Stimulated activated CD8-positive, alpha-beta memory T cell treated with anti-CD3 and anti-CD28 coated beads, Interleukin-4, amount 100 ng/mL, for 4 hours (primary cell): ENCODE data around the gene MRPL43.

Source experiments
- DNase-seq, 2 donors: peaks; one replicate each; pipeline ENCODE4 v3.0.0-alpha.2; 2020; ENCODE audit warnings: low read depth in 2 of 2, low spot score in 1 of 2

The MRPL43 gene

DNA sequence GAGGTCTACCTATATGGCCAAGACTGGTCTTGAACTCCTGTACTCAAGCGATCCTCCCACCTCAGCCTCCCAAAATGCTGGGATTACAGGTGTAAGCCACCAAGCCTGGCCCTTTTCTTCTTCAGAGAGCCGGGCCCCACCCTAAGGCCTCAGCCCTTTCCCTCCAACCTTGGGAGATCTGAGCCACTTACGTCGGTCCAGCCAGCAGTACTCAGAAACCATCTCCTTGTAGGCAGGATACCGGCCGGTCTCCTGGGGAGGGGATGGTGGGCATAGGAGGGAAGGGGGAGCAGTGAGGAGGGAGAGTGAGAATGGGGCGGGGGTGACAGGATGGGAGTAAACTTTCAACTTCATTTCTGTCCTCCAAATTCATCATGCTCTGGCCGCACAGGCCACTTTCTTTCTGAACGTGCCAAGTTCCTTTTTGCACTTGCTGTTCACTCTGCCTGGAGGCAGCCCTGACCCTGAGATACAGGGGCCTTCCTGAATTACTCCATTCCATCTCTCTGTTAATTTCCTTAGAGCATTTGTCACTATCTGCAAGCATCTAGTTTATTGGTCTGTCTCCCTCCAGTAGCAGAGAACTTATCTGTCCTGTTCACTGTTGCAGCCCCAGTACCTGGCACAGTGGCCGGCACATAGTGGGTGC, 33.3 kb upstream of the MRPL43 start:
- no peak for DNase-seq

DNA sequence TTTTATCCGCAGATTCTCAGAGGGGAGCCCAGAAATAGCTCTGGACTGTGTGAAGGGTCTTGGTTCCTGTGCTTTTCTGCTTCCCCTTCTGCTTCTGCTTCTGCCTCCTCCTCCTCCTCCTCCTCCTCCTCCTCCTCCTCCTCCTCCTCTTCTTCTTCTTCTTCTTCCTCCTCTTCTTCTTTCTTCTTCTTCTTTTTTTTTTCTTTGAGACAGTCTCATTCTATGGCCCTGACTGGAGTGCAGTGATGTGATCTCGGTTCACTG, 32.1 kb upstream of the MRPL43 start:
- no peak for DNase-seq

DNA sequence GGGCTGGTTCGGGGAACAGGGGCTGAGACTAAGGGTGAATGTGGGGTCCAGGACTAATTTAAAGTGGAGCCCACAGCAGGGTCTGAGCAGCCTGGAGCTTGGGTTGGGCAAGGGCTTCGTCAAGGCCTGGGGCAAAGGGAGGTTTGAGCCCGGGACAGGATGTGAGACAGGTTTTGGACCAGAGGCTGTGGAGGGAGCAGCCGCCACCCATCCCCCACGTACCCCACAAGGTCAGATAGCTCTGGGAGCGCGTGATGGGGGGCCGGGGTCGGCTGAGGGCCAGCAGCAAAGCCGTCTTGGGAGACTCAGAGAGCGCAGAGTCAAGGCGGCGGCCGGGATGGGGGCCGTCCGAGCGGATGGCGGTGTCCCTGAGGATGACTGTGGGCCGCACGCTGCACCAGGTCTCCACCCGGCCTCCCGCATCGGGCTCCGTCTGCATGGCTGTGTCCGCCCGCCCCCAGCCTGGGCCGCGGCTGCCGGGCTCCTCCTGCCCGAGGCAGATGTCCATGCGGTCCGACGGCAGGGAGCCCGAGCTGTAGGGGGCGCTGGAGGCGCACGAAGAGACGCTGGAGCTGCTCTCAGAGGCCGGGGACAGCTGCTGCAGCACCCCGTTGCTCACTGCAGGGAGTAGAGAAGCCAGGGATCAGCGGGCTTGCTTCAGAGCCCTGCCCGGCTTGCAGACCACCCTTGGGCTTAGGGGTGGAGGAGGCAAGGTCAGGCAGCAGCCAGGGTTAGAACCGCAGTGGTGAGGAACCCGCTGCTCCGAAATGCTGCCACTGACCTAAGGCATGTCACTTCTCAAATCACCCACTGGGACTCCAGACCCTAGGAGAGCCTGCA, 31.5 kb upstream of the MRPL43 start:
- DNase-seq = peak in 1 of 2 donors; percentile 44

DNA sequence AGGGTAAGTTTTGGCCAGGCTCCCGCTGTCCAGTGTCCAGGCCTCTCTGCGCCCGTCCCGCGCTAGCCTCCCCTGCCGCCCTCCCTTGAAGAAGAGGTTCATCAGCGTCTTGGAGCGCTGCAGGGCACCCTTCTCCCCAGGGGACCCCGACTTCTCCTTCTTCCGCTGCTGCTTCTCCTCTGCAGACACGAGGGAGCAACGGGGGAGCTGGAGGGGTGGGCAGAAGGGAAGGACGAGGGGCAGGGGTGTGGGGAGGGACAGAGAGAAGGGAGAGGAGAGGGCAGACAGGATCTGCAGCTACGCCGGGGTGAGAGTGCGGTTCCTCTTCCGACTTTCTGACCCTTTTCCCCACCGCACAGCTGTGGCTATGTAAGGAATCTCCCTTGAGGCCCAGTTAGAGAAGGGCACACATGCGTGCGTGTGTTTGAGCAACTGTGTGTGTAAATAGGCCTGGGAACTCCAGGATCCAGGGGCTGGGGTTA, 30.9 kb upstream of the MRPL43 start:
- no peak for DNase-seq

DNA sequence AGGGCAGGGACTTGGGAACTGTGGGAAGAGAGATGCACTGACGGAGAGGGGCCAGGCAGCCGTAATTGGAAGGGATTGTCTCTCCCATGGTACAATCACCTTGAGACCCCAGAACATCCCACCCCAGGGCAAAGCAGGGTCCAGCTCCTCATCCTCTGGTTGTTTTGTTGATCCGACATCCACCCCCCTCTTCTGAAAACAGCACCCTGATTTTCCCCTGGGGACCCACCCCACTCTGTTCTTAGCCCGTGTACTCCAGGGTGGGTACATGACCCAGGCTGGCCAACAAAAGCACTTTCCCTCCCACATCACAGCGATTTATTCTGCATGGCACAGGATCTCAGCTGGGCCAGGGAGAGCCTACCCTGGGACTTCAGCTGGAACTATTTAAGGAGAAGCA, 29.5 kb upstream of the MRPL43 start:
- DNase-seq = no peak

DNA sequence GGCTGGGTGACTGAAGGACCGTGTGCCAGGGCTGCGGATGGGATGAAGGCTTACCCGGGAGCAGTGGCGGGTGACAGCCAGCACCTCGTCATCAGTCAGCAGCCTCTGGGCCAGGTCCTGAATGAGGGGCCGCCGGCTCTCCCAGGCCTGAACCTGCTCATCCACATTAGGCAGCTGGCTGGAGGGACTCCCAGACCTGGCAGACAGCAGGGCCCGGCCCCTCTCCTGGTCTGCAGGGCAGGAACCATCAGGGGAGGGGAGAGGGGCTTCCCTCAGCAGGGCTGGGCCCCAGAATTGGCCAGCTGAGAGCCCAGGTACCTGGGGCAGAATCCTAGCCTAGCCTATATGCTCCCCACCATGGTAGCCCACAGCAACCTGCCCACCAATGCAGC, 28.3 kb upstream of the MRPL43 start:
- DNase-seq = no peak

DNA sequence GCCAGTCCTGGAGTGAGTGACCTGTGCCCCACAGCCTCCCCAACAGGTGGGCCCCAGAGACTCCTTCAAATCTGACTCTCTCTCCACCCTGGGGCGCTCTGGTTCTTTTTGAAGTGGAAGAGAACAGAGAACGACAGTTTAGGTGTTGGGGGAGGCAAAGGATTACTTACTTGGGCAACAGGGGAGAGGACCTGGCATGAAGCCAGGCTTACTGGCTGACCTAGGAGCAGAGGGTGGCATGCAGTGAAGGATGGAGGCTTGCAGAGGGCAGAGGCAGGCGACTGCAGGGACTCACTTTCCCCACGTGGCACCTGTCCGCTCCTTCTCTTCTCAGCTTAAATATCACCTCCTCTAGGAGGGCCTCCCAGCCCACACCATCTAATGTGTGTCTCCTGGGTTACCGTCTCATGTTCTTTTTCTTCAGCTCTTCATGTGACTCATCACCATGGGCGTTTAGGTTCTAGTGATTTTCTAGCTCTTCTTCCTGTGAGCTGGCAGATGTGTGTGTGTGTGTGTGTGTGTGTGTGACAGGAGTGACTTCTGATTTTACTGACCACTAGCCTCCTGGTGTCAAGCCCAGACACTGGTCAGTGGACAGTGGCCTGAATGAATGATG, 27.8 kb upstream of the MRPL43 start:
- no peak for DNase-seq

DNA sequence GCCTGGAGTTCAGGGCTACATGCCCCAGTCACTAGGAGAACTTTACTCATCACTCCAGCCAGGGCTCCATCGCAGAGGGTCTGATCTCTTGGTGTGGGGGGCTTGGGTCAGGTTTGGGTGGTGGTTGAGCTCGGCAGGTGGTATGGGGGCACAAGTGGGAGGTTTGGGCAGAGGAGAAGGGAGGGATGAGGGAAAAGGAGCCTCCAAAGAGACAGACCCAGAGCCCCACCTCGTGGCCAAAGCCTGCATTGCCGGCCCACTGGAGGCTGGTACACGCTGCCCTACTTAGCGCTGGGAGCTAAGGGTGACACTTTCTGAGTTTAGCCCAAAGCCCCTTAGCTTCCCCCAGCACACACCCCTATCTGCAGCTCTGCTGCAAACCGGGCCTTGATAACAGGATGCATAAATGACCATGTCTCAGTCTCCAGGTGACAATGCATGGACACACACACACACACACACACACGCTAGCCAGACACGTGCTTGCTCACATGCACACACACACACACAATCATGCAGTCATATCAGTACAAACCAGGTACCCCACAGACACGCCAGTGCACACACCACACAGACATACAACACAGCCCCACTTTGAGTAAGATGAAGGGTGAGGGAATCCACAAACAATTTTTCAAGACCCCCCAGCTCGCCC, 27.1 kb upstream of the MRPL43 start:
- DNase-seq = peak; percentile 37 to 66

DNA sequence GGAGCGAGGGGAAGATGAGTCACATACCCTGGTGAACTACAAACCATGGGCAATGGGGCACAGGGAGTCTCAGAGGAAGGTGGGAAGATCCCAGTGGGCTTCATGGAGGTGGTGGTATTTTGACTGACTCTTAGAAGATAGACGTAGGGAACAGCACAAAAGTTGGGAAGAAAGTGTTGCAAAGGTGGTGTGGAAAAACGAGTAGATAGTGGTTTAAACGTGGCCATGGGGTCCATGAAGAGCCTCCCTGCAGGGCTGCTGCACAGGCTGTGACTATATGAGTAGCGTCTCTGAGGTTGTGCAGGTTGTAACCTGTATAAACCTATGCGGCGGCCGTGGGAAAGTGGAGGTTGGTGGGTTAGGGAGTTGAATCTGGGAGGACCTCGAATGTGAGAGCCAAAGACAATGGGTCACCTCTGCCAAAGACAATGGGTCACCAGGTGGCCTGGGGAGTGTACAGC, 26.1 kb upstream of the MRPL43 start:
- DNase-seq = no peak

DNA sequence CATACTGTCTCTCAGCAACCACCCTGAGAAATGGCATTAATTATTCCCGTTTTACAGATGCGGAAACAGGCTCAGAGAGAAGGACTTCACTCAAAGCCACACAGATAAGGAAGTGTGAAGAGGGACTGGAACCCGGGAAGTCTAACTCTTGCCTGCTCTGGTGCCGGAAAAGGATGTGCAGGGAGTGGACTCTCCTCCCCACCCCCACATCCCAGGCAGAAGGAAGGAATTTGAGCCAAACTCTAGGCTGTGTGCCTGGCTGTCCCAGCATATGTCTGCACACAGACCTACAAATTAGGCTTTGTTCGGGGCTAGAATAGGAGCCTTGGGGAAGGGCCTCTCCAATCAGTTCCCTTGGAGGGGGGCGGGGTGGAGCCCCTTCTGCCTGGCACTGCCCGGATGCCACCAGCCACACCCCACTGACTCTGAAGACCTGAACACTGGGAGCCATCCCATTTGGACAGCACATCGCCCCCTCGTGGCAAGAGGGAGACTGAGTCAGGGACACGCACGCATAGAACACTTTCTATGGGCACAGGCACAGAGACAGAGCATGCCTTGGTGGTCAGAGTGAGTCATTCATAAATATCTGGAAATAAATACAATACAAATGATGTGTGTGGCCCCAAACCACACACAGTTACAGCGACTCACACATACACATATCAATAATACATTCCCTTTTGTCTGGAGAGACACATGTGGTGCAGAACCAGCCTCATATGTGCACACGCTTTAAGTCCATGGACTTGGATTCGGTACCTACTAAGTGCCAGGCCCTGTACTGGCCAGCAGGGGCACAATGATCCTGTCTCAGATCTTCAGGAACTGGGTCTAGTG, 25.4 kb upstream of the MRPL43 start:
- DNase-seq = peak in 1 of 2 donors; percentile 54

DNA sequence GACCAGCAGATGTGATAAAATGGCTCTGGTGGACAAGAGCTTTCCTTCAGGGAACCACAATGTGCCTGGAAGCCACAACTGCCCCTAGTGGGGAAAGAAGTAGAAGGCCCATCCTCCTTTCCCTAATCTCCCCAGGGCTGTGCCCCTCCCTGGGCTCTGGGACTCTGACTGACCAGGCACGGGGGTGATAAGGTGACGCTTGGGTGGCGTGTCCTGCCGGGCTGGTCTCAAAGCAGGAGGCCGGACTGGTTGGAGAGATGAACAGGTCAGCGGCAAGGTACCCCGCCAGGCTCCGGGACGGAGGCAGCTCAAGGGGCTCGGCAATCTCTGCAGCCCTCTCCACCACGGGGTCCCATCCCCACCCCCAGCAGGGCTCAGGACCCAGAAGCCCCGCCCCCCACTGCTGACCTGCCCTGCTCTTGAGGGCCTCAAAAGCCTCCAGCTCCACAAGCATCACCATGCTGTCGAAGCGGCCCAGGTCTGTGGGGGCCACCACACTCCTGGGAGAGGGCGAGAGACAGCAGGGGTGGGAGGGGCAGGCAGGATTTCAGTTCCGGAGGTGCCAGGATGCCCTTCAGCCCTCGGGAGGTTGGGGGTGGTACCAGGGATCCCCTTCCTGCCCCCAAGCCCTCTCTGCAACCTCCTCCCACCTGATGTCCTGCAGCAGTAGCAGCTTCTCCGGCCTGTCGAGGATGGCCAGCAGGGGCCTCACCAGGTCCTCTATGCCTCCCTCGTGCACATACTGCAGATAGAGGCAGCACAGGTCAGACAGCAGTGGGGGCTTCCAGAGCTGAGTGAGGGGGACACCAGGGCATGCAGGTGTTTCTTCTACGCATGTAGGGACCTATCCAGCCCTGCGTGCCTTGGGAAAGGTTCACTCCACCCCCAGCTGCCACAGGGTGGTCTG, 24.5 kb upstream of the MRPL43 start:
- no peak for DNase-seq

DNA sequence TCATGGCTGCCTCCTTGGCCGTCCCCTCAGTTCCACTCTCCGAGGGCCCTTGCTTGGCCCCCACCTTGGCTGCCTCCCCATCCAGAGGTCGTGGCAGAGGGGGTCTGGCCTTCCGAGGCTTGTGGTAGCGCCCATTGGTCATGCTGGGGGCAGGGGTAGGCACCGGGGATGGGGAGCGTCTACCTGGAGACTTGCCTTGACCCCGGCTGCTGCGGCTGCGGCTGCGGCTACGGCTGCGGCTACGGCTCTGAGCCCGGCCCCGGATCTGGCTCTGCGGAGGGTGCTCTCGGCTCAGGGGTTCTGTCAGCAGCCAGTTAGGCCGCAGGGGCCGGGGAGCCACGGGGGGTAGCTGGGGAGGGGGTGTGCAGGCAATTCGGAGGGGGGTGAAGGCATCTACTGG, 23.0 kb upstream of the MRPL43 start:
- DNase-seq = no peak

DNA sequence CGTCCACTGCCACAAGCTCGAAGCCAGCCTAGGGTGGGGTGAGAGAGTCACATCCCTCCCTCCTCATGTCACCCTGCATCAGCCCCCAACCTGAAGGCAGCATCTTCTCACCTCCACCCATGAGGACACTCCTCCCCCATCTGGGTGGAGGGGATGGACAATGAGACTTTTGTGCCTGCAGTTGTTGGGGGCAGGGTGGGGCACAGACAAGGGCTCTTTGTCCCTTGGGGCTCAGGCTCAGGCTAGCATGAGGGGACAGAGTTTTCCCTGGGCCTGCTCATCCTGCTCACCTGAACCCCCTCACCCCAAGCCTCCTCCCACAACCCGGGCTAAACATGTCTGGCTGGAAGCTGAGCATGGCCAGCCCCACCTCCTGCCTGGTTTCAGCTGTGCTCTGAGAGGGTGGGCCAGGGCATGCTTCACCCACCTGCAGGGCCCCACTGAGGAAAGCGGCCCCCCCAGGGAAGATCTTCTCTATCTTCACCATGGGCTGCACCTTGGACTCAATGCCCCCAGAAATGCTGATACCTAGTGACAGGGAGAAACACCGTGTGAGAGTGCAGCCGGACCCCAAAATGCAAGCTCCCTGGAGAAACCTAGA, 21.6 kb upstream of the MRPL43 start:
- DNase-seq = no peak

DNA sequence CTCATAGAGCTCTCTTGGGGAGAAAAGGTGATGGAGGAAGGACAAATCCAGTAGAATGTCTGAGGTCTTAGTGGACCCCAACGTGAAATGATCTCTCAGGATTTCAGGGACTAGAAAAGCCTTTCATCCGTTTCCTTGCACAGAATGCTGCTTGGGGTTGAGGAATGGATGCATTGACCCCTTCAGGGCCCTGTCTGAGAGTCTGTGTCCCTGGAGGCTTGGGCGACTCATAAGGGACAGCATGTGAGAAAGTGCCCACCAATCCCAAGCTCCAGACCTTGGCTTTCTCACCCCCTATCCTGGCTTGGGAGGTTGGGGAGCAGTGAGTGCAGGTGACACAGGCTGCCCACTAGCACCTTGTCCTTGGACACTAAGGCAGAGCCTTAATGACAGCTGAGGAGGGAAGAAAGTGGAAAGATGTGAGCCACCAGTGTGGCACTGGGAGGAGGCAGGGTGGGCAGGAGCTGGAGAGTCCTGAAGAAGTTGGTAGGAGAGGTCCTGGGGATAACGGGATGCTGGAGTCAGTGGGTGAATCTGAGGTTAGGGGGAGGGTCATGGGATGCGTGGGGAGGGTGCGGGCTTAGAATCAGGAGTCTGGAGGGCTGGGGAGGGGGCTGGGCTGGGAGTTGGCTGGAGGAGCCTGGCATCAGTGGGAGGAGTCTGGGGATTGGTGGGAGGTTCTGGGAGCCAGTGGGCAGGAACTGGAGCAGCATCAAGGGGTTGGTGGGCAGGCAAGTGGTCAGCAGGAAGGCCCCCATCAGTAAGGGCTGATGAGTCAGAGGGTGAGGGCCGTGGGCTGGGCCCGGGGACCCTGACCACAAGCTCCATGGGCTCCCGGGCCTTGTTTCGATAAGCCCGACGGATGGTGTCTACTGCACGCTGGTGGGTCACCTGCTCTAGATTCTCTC, 20.9 kb upstream of the MRPL43 start:
- DNase-seq = no peak

DNA sequence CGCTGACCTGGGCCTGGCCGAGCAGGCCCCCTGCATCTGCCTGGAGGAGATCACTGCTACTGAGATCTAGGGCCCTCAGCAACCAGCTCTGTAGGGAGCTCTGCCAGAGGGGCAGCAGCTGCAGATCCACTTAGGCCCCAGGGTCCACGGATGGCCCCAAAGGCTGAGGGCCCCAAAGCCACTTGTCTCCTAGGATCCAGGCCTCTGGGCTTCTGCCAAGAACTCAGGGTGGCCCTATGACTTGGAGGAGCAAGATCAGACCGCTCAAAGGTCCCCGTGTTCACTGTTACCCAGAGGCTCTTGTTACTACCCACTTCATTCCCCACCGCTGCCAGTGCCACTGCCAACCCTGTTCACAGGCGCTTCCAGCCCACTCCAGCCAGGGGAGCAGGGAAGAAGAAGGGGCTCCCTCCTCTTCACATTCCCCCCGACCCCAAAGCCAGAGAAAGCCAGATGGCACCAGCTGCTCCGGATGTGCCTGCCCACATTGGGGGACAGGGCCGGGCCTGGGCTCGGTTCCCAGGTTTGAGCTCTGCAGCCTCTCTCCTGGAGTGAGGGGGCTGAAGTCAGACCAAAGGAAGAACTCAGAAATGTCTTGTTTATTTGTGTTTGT, 19.9 kb upstream of the MRPL43 start:
- no peak for DNase-seq

DNA sequence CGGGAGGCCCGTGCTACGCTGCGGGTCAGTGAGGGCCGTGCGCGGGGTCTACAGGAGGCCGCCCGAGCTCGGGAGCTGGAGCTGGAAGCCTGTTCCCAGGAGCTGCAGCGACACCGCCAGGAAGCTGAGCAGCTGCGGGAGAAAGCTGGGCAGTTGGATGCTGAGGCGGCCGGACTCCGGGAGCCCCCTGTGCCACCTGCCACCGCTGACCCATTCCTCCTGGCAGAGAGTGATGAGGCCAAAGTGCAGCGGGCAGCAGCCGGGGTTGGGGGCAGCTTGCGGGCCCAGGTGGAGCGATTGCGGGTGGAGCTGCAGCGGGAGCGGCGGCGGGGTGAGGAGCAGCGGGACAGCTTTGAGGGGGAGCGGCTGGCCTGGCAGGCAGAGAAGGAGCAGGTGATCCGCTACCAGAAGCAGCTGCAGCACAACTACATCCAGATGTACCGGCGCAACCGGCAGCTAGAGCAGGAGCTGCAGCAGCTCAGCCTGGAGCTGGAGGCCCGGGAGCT, 19.3 kb upstream of the MRPL43 start:
- DNase-seq = no peak

DNA sequence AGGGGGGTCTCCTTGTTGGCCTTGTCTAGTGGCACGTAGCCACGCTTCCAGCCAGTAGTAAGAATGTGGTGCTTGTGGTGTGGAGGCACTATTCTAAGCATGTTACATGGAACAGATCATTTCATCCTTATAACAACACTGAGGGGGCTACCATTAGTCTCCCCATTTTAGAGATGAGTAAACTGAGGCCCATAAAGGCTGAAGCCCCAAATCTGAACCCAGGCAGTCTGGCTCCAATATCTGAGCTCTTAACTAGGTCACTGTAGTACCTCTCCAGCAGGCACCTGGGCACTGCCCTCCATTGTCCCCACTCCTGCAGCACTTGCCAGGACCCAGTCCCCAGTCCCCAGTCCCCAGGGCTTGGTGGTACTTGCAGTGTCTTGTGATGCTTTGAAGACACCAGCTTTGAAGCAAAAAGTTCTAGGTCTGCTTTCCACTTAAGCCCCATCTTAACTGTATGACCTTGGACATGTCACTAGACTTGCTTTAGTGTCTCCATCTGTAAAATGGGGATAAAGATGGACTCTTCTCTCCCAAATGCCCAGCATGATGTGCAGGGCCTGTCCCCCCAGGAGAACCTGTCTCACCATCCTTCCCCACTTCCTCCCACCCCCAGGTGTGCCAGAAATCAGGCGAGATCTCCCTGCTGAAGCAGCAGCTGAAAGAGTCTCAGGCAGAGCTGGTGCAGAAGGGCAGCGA, 18.7 kb upstream of the MRPL43 start:
- no peak for DNase-seq
